Activated T-cell treated with anti-CD3 and anti-CD28 coated beads, Interleukin-2, amount 50 U/mL, for 72 hours (primary cell): ENCODE data around the gene CIB1. TPM values are rescaled to one million over a fixed set of nuclear protein-coding genes. Genes with fewer than 3 reads are reported as not detected.
"Not testable (repeated sequence)": the region's sequence is repeated elsewhere in the genome, so short reads cannot be mapped to it uniquely, and the experiment has no call there.

Experiments used
- ATAC-seq, 2 donors: fragments of 150-1000 bp; cut with Tn5 transposase; replicated peaks in 1 of 2; 2 replicates each; pipeline ENCODE4 v1.10.0; 2021; ENCODE audit warnings: moderate library complexity in 2 of 2, mild to moderate bottlenecking in 1 of 2
- DNase-seq, 2 donors: peaks; one replicate each; pipeline ENCODE4 v3.0.0; 2021 to 2022; ENCODE audit warnings: mixed read lengths in 1 of 2
- H3K27ac Mint-ChIP-seq: one replicate; pipeline ENCODE4 v1.8.0; 2022; ENCODE audit warnings: mild to moderate bottlenecking, moderate library complexity, mixed read lengths
- H3K27me3 Mint-ChIP-seq: one replicate; pipeline ENCODE4 v1.8.0; 2022; ENCODE audit warnings: low read depth, mixed read lengths
- H3K36me3 Mint-ChIP-seq, 2 donors: one replicate each; pipeline ENCODE4 v1.8.0; 2022; ENCODE audit warnings: mixed read lengths in 2 of 2, mild to moderate bottlenecking in 1 of 2; ENCODE audit not compliant: insufficient read depth in 2 of 2
- H3K4me1 Mint-ChIP-seq: one replicate; pipeline ENCODE4 v1.8.0; 2022; ENCODE audit warnings: low read depth, mixed read lengths
- H3K4me3 Mint-ChIP-seq, 2 donors: one replicate each; pipeline ENCODE4 v1.8.0; 2022; ENCODE audit warnings: mild to moderate bottlenecking in 2 of 2, mixed read lengths in 2 of 2, moderate library complexity in 2 of 2
- H3K9me3 Mint-ChIP-seq, 2 donors: one replicate each; pipeline ENCODE4 v1.8.0; 2022; ENCODE audit warnings: mixed read lengths in 2 of 2
- total RNA-seq, 2 donors: library from RNA; stranded (reverse); gene quantifications; one replicate each; pipeline ENCODE4 v1.2.3, GENCODE V29; 2022

Gene CIB1
- total RNA-seq, 2 donors from 2014 or later, result 135 to 136 TPM

GRCh38 chr15:90191794-90192509 is 41.8 kb downstream of the CIB1 start:
- peaks cover 31% of the 10 kb centered on the region for H3K4me1 Mint-ChIP-seq
- H3K36me3 Mint-ChIP-seq, result no peaks in the 10 kb centered on the region
- no peaks in the 10 kb centered on the region for H3K9me3 Mint-ChIP-seq
- H3K27ac Mint-ChIP-seq, result no peak overlapping the region
- peak overlapping the region; percentile 29 to 65 for H3K4me3 Mint-ChIP-seq
- peak; percentile 70 to 76 for ATAC-seq
- H3K27me3 Mint-ChIP-seq, result no peaks in the 10 kb centered on the region
- peak; percentile 42 to 45 for DNase-seq

DNA sequence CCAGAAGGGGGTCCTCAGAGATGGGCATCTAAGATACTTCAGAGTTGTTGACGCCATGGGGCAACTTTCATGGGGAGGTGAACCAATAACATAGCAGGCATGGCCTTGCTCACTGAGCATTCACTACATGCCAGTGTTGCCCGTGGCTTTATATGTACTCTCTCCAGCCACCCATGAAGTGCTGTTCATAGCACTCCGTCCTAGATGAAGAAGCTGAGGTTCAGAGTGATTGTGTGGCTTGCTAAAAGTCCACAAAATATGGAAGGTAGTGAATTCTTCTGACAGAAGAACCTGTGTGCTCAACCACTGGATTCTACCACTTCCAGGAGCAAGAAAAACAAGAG is 42.4 kb downstream of the CIB1 start:
- Mint-ChIP-seq H3K4me1 (peaks cover 31% of the 10 kb centered on the region), H3K4me3 (peak overlapping the region in 1 of 2 donors; percentile 29), H3K9me3 (no peaks in the 10 kb centered on the region), H3K27me3 (no peaks in the 10 kb centered on the region), H3K27ac (no peak overlapping the region), H3K36me3 (no peaks in the 10 kb centered on the region)
- ATAC-seq, result no peak
- no peak for DNase-seq

DNA sequence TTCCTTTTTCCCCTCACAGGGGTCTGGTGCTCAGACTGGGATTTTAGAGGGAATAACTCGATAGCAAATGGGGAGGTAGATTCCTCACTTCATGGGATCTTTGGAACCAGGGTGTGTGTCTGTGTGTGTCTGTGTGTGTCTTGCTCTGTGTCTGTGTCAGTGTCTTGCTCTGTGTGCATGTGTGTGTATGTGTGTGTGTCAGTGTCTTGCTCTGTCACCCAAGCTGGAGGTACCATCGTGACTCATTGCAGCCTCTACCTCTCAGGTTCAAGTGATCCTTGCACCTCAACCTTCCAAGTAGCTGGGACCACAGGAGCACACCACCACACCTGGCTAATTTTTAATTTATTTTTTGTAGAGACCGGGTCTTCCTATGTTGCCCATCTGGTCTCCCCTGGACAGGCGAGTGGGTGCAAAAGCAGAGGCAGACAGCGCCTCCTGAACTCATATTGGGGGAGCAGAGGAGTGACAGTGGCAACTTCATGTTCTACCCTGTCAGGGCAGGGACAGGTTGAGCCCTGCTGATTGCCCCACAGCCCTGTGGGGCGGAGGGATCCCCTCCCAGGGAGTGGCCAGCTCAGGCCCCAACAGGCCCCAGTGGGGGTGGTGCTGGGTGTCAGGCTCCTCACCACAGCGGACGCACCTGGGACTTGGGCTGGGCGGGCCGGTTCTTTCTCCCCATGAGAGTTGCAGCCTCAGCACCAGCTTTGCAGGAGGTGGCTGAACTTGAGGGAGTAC is 43.0 kb downstream of the CIB1 start:
- DNase-seq (no peak), ATAC-seq (no peak)
- peaks cover 31% of the 10 kb centered on the region for H3K4me1 Mint-ChIP-seq
- H3K36me3 Mint-ChIP-seq, result no peaks in the 10 kb centered on the region
- no peaks in the 10 kb centered on the region for H3K27me3 Mint-ChIP-seq
- no peak overlapping the region for H3K4me3 Mint-ChIP-seq
- no peaks in the 10 kb centered on the region for H3K9me3 Mint-ChIP-seq
- H3K27ac Mint-ChIP-seq, result no peak overlapping the region

- H3K36me3 Mint-ChIP-seq, result no peaks in the 10 kb centered on the region
- no peak overlapping the region for H3K4me3 Mint-ChIP-seq
- ATAC-seq (no peak), DNase-seq (no peak)
- H3K4me1 Mint-ChIP-seq, result peaks cover 38% of the 10 kb centered on the region
- H3K9me3 Mint-ChIP-seq, result no peaks in the 10 kb centered on the region
- H3K27me3 Mint-ChIP-seq, result no peaks in the 10 kb centered on the region
- no peak overlapping the region for H3K27ac Mint-ChIP-seq
Measured at GRCh38 chr15:90189781-90190467, 43.8 kb downstream of the CIB1 start.

DNA sequence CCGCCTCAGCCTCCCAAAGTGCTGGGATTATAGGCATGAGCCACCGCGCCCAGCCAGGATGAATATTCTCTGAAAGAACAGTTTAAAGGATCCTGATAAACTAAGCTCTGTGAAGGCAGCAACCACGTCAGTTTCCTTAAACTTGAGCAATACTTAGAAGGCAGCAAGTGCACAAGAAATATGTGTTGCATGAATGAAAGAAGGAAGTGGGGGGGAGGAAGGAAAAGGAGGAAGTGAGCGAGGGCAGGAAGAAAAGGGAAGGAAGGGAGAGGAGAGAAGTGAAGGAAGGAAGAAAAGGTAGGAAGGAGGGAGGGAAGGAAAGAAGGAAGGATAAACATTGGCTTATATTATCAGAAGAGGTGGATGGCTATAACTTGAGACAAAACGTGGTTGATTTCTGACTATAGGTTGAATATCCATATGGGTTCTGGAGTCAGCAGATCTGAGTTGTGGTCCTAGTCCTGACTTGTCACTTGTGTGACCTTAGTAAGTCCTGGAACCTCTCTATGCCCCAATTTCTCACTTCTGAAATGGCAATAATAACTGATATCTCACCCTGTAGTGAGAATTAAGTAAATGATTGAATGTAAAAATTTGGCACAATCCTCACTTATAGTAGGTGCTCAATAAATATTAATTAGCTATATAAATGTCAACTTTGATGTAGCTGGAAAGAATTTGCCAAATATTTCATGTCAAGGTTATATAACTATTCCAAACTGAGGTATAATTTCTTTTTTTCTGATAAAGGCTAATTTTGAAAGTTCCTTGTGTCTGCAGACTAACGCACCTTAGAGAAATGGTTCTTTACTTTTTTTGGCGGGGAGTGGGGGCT is 44.6 kb downstream of the CIB1 start:
- H3K4me3 Mint-ChIP-seq, result no peak overlapping the region

GRCh38 chr15:90188065-90188464 is 45.7 kb downstream of the CIB1 start:
- not testable (repeated sequence) for H3K27ac Mint-ChIP-seq, ATAC-seq, H3K27me3 Mint-ChIP-seq, H3K4me3 Mint-ChIP-seq, H3K36me3 Mint-ChIP-seq, DNase-seq, H3K9me3 Mint-ChIP-seq
- peaks cover 39% of the 10 kb centered on the region for H3K4me1 Mint-ChIP-seq

More for the DNA sequence above, 44.6 kb downstream of the CIB1 start:
- H3K36me3 Mint-ChIP-seq, result no peaks in the 10 kb centered on the region
- H3K4me1 Mint-ChIP-seq, result peaks cover 41% of the 10 kb centered on the region
- ATAC-seq, result no peak
- H3K27me3 Mint-ChIP-seq, result no peaks in the 10 kb centered on the region
- DNase-seq, result no peak
- H3K9me3 Mint-ChIP-seq, result no peaks in the 10 kb centered on the region
- H3K27ac Mint-ChIP-seq, result peak overlapping the region; percentile 12

GRCh38 chr15:90187257-90187868 is 46.4 kb downstream of the CIB1 start:
- no peak for ATAC-seq

GRCh38 chr15:90184786-90185704 is 48.7 kb downstream of the CIB1 start:
- Mint-ChIP-seq H3K9me3 (no peaks in the 10 kb centered on the region), H3K27ac (no peak overlapping the region), H3K36me3 (no peaks in the 10 kb centered on the region), H3K4me1 (peaks cover 14% of the 10 kb centered on the region), H3K27me3 (no peaks in the 10 kb centered on the region), H3K4me3 (peak overlapping the region; percentile 90 to 91)
- ATAC-seq (peak; percentile 88 to 89), DNase-seq (peak; percentile 63 to 68)

More at GRCh38 chr15:90187257-90187868, 46.4 kb downstream of the CIB1 start:
- no peak for DNase-seq
- H3K27ac Mint-ChIP-seq, result no peak overlapping the region
- H3K9me3 Mint-ChIP-seq, result no peaks in the 10 kb centered on the region
- no peak overlapping the region for H3K4me3 Mint-ChIP-seq
- peaks cover 32% of the 10 kb centered on the region for H3K4me1 Mint-ChIP-seq
- H3K27me3 Mint-ChIP-seq, result no peaks in the 10 kb centered on the region
- H3K36me3 Mint-ChIP-seq, result no peaks in the 10 kb centered on the region

DNA sequence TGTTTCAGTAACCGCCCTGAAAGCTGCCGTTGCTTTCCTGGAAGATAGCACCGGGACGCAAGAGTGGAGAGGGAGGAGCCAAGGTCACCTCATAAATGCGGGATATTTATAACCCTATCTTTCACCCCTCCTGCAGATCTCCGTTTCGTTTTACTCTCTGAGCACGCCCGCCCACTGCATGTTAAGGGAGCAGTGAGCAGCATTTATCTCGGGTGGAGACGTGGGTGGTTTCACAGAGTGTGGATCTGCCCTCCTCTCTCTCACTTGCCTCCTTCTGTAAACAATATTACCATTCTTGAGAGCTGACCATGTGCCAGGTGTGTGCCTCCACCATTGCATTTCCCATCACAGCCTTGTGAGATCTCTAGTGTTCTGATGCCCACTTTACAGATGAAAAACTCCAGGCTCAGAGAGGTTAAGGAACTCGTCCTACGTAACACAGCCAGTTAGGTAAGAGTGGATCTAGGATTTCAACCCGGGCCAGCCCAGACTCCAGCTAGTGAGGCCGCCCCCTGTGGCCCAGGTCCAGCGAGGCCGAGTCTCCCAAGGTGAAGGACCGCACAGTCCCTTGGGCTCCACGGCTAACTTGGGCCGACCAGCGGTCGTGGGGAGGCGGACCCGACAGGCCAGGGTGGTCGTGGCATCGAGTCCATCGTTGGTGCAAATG is 49.5 kb downstream of the CIB1 start:
- H3K27me3 Mint-ChIP-seq, result peaks cover 3% of the 10 kb centered on the region
- H3K36me3 Mint-ChIP-seq, result no peaks in the 10 kb centered on the region
- DNase-seq (peak; percentile 18 to 26), ATAC-seq (peak; percentile 41 to 42)
- H3K27ac Mint-ChIP-seq, result peak overlapping the region; percentile 22
- peak overlapping the region; percentile 71 to 77 for H3K4me3 Mint-ChIP-seq
- no peaks in the 10 kb centered on the region for H3K9me3 Mint-ChIP-seq
- H3K4me1 Mint-ChIP-seq, result peaks cover 18% of the 10 kb centered on the region

DNA sequence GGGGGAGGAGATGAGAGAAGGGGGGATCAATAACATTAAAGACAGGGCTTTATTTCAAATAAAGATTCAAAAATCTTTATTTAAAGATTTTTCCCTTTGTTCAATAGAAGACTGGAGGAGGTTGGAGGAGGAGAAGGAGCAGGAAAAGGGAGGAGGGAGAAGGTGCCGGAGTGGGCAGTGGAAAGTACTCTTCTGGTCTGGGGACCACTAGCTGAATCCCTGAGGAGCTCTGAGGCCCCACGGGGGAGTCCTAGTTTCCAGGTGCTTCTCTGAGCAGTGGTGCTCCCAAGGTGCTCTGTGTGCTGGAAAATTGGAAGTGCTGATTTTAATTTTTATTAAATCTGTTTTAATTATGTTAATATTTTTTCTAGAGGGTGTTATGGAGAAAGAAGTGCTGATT is 52.0 kb downstream of the CIB1 start:
- no peaks in the 10 kb centered on the region for H3K36me3 Mint-ChIP-seq
- no peak for ATAC-seq
- H3K4me3 Mint-ChIP-seq, result no peak overlapping the region

More for the DNA sequence above, 52.0 kb downstream of the CIB1 start:
- Mint-ChIP-seq H3K27me3 (peaks cover 9% of the 10 kb centered on the region), H3K4me1 (peaks cover 28% of the 10 kb centered on the region), H3K27ac (no peak overlapping the region), H3K9me3 (no peaks in the 10 kb centered on the region)
- no peak for DNase-seq
